Tracheal epithelial cell (primary cell): ENCODE data around the gene SNRPE. TPM values are rescaled to one million over a fixed set of nuclear protein-coding genes. Genes with fewer than 3 reads are reported as not detected.

Experiments
- total RNA-seq: library from RNA; depleted of rRNA; stranded (reverse); fragments of >200 nt; gene quantifications from 2 replicates; pipeline ENCODE4 v1.2.1, GENCODE V29; 2014

SNRPE gene
- 44.3 and 57.4 TPM in 2 replicates for total RNA-seq

GRCh38 chr1:203861379-203862184, at the start of gene SNRPE:
SNRPE (plus strand) TSS chr1:203861599; CDS start chr1:203861660, 61 bp downstream.

Other genes starting within 250 kb of the SNRPE start
- 73.5 and 98.8 TPM in 2 replicates for gene ATP2B4, start 234.8 kb upstream of the SNRPE start, total RNA-seq
- gene LAX1, start 96.4 kb upstream of the SNRPE start, total RNA-seq: under 0.01 TPM in 1 of 2 replicates, not detected in the other
- gene ZBED6, start 66.0 kb upstream of the SNRPE start, total RNA-seq: 8.3 and 10.6 TPM in 2 replicates
- 76.4 and 79.1 TPM in 2 replicates for gene ZC3H11A, start 66.0 kb upstream of the SNRPE start, total RNA-seq
- gene SOX13, start 211.5 kb downstream of the SNRPE start, total RNA-seq: 6.0 and 7.2 TPM in 2 replicates